HCT116 (cell line): ENCODE results near the gene IL18. TPM values are rescaled to one million over a fixed set of nuclear protein-coding genes. Genes with fewer than 3 reads are reported as not detected.

Source experiments
- ATAC-seq: fragments of 200-7000 bp; cut with Tn5 transposase; 2 replicates; pipeline ENCODE4 v1.9.1; 2020; ENCODE audit warnings: mild to moderate bottlenecking, moderate library complexity
- BruUV-seq: library from RNA; stranded (reverse); fragments of 400-500 nt; replicated peaks from 2 replicates; lab custom pipeline; 2021; lab: Mats Ljungman, UMichigan
- CTCF ChIA-PET: fragments of 300-600 bp; sonication (Branson Sonifier 250); formaldehyde crosslinking; loops from one replicate; lab custom pipeline; 2021; ENCODE audit warnings: antibody characterized with exemption; lab: Charles Lee
- POLR2A ChIA-PET: fragments of 300-600, 350-600 bp; sonication (Branson Sonifier 250); formaldehyde crosslinking; loops from one replicate; lab custom pipeline; 2021; ENCODE audit warnings: antibody characterized with exemption; lab: Charles Lee
- RAD21 ChIA-PET, 2 experiments: fragments of 300-600 bp; sonication (Branson Sonifier 250); formaldehyde crosslinking; loops; one replicate each; lab custom pipeline; 2023; ENCODE audit warnings: low total read pairs in 2 of 2; ENCODE audit not compliant: uncharacterized antibody in 2 of 2, unreplicated experiment in 2 of 2, low non-redundant PET in 1 of 2; lab: Charles Lee
- DNase-seq: peaks from one replicate; pipeline ENCODE4 v3.0.0-alpha.2; 2010; ENCODE audit warnings: low read depth, low spot score
- H2AFZ ChIP-seq: fragments of 200-600 bp; shearing (Covaris generic), sonication (generic); 2 replicates; pipeline ENCODE4 v1.6.1; 2017; ENCODE audit warnings: low read depth, mixed run types, mixed read lengths, antibody characterized with exemption, low read length; ENCODE audit not compliant: poor library complexity, severe bottlenecking
- H3K27ac ChIP-seq: 2 replicates; pipeline ENCODE4 v1.5.1; 2012; ENCODE audit warnings: low read depth, low read length
- H3K27me3 ChIP-seq: fragments of 200-600 bp; sonication (generic); 2 replicates; pipeline ENCODE4 v1.6.1; 2016; ENCODE audit warnings: mixed run types, low read length, mixed read lengths; ENCODE audit not compliant: insufficient read depth
- H3K36me3 ChIP-seq, 2 experiments: fragments of 200-500 bp in 1 of 2; fragments of 200-600 bp in 1 of 2; sonication (Bioruptor generic) in 1 of 2; sonication (generic) in 1 of 2; 2 replicates each; pipeline versions ENCODE4 v1.5.1 to v1.6.1; 2014 to 2016; ENCODE audit warnings: low read length in 2 of 2, inconsistent platforms in 1 of 2, mixed read lengths in 1 of 2, mixed run types in 1 of 2; ENCODE audit not compliant: insufficient read depth in 2 of 2, control insufficient read depth in 1 of 2
- H3K4me1 ChIP-seq, 2 experiments: fragments of 200-600 bp in 1 of 2; sonication (generic) in 1 of 2; 2 replicates each; pipeline versions ENCODE4 v1.5.1 to v1.6.1; 2012 to 2017; ENCODE audit warnings: low read length in 2 of 2, inconsistent platforms in 1 of 2, mild to moderate bottlenecking in 1 of 2, mixed read lengths in 1 of 2, mixed run types in 1 of 2, moderate library complexity in 1 of 2; ENCODE audit not compliant: insufficient read depth in 2 of 2, control insufficient read depth in 1 of 2
- H3K4me2 ChIP-seq: fragments of 200-600 bp; sonication (generic); 2 replicates; pipeline ENCODE4 v1.6.1; 2017; ENCODE audit warnings: mixed run types, low read length, mixed read lengths
- H3K4me3 ChIP-seq, 2 experiments: fragments of 200-600 bp in 1 of 2; sonication (generic) in 1 of 2; replicated peaks in 1 of 2; 2 replicates each; pipeline ENCODE4 v1.5.1; 2011 to 2016; ENCODE audit warnings: low read length in 2 of 2, control low read depth in 1 of 2, low read depth in 1 of 2, mild to moderate bottlenecking in 1 of 2, mixed read lengths in 1 of 2, mixed run types in 1 of 2
- H3K79me2 ChIP-seq: fragments of 200-600 bp; sonication (generic); 2 replicates; pipeline ENCODE4 v1.6.1; 2017; ENCODE audit warnings: mild to moderate bottlenecking, mixed run types, low read length, moderate library complexity, mixed read lengths; ENCODE audit not compliant: insufficient read depth
- H3K9ac ChIP-seq: fragments of 200-600 bp; sonication (generic); 2 replicates; pipeline ENCODE4 v1.6.1; 2016; ENCODE audit warnings: low read length, mixed read lengths
- H3K9me2 ChIP-seq: fragments of 200-600 bp; sonication (generic), shearing (Covaris generic); 2 replicates; pipeline ENCODE4 v1.6.1; 2017; ENCODE audit warnings: mixed run types, mild to moderate bottlenecking, moderate library complexity; ENCODE audit not compliant: insufficient read depth
- H3K9me3 ChIP-seq, 2 experiments: fragments of 200-500 bp in 1 of 2; fragments of 200-600 bp in 1 of 2; sonication (Bioruptor generic) in 1 of 2; sonication (generic) in 1 of 2; 2 replicates each; pipeline ENCODE4 v1.6.1; 2014 to 2017; ENCODE audit warnings: low read length in 2 of 2, mixed read lengths in 2 of 2, inconsistent platforms in 1 of 2, low read depth in 1 of 2, mild to moderate bottlenecking in 1 of 2, mixed run types in 1 of 2, moderate library complexity in 1 of 2; ENCODE audit not compliant: control insufficient read depth in 1 of 2, insufficient read depth in 1 of 2
- H4K20me1 ChIP-seq: fragments of 200-600 bp; sonication (generic), shearing (Covaris generic); 2 replicates; pipeline ENCODE4 v1.6.1; 2017; ENCODE audit warnings: mixed run types, mild to moderate bottlenecking, moderate library complexity; ENCODE audit not compliant: insufficient read depth
- ATF3 ChIP-seq: IDR thresholded peaks from 2 replicates; pipeline ENCODE4 v1.6.1; 2012
- CBX3 ChIP-seq: IDR thresholded peaks from 2 replicates; pipeline ENCODE4 v1.6.1; 2012; ENCODE audit warnings: low read depth
- CEBPB ChIP-seq: IDR thresholded peaks from 2 replicates; pipeline ENCODE4 v1.6.1; 2012; ENCODE audit warnings: low read depth
- CTCF ChIP-seq, 3 experiments: fragments of 200-600 bp in 1 of 3; sonication (generic) in 1 of 3; IDR thresholded peaks in 2 of 3; conservative IDR thresholded peaks in 1 of 3; 2 replicates each; pipeline ENCODE4 v1.5.1; 2012 to 2017; ENCODE audit warnings: low read depth in 2 of 3, low read length in 2 of 3, antibody characterized with exemption in 1 of 3, borderline replicate concordance in 1 of 3, control low read depth in 1 of 3, mild to moderate bottlenecking in 1 of 3, mixed read lengths in 1 of 3, mixed run types in 1 of 3, moderate library complexity in 1 of 3; ENCODE audit not compliant: insufficient read depth in 1 of 3
- EGR1 ChIP-seq: IDR thresholded peaks from 2 replicates; pipeline ENCODE4 v1.6.1; 2012; ENCODE audit warnings: low read depth
- ELF1 ChIP-seq: IDR thresholded peaks from 2 replicates; pipeline ENCODE4 v1.6.1; 2012; ENCODE audit warnings: low read depth, borderline replicate concordance
- EZH2 ChIP-seq: fragments of 200-600 bp; sonication (generic); IDR thresholded peaks from 2 replicates; pipeline ENCODE4 v1.6.1; 2017; ENCODE audit warnings: antibody characterized with exemption, mixed run types
- EZH2phosphoT487 ChIP-seq: fragments of 200-600 bp; IDR thresholded peaks from 2 replicates; pipeline ENCODE4 v1.6.1; 2018; ENCODE audit warnings: antibody characterized with exemption, borderline replicate concordance
- FOSL1 ChIP-seq: IDR thresholded peaks from 2 replicates; pipeline ENCODE4 v1.6.1; 2012; ENCODE audit warnings: low read depth
- JUND ChIP-seq: IDR thresholded peaks from 2 replicates; pipeline ENCODE4 v1.6.1; 2012
- POLR2A ChIP-seq: IDR thresholded peaks from 2 replicates; pipeline ENCODE4 v1.7.0; 2011; ENCODE audit warnings: borderline replicate concordance; ENCODE audit not compliant: insufficient read depth, insufficient read length; ENCODE audit errors: extremely low read depth
- POLR2AphosphoS5 ChIP-seq: IDR thresholded peaks from 2 replicates; pipeline ENCODE4 v1.6.1; 2011; ENCODE audit warnings: mild to moderate bottlenecking, low read depth, low read length, moderate library complexity
- RAD21 ChIP-seq: IDR thresholded peaks from 2 replicates; pipeline ENCODE4 v1.6.1; 2012; ENCODE audit warnings: low read depth, mild to moderate bottlenecking
- REST ChIP-seq: IDR thresholded peaks from 2 replicates; pipeline ENCODE4 v1.6.1; 2012; ENCODE audit warnings: low read depth
- SIN3A ChIP-seq: IDR thresholded peaks from 2 replicates; pipeline ENCODE4 v1.6.1; 2012; ENCODE audit warnings: low read depth
- SP1 ChIP-seq: IDR thresholded peaks from 2 replicates; pipeline ENCODE4 v1.6.1; 2012; ENCODE audit warnings: low read depth
- ZBTB33 ChIP-seq: IDR thresholded peaks from 2 replicates; pipeline ENCODE4 v1.6.1; 2011; ENCODE audit warnings: mild to moderate bottlenecking, low read length, moderate library complexity; ENCODE audit not compliant: insufficient replicate concordance; ENCODE audit errors: extremely low read depth
- ZFX ChIP-seq: fragments of 450-650 bp; IDR thresholded peaks from 2 replicates; pipeline ENCODE4 v1.6.1; 2017
- ZNF274 ChIP-seq: fragments of 200-500 bp; sonication (Bioruptor generic); IDR thresholded peaks from 2 replicates; pipeline ENCODE4 v1.6.1; 2014; ENCODE audit warnings: mild to moderate bottlenecking, low read depth, low read length, inconsistent platforms
- intact Hi-C: fragments of 100-400 bp; cut with micrococcal nuclease; formaldehyde crosslinking; loops from 2 replicates; pipeline ENCODE4 v1.10.0; 2022
- total RNA-seq: library from RNA; stranded (reverse); gene quantifications from one replicate; pipeline ENCODE4 v1.2.1, GENCODE V29; 2021; ENCODE audit not compliant: unreplicated experiment

IL18 gene
- total RNA-seq, 1 experiment from 2014 or later = 112 TPM

- Histone ChIP-seq H4K20me1 (no peaks in the 10 kb centered on the region), H3K4me1 (peaks cover 7 to 33% of the 10 kb centered on the region in 2 experiments; a peak in 3 of 4 replicates), H3K9me3 (no peaks in the 10 kb centered on the region), H3K27ac (no peak within 1 kb of the TSS; the same call in 1 of the 2 replicates), H3K4me3 (peak within 1 kb of the TSS; percentile 29 to 49), H3K9ac (peak within 1 kb of the TSS; percentile 34), H3K9me2 (no peaks in the 10 kb centered on the region), H3K27me3 (no peaks in the 10 kb centered on the region), H3K79me2 (no peaks in the 10 kb centered on the region), H3K4me2 (peak within 1 kb of the TSS; percentile 71), H2AFZ (peak within 1 kb of the TSS; percentile 82), H3K36me3 (no peaks in the 10 kb centered on the region)
- BruUV-seq = no TSS peak
- ATAC-seq (peak; percentile 95), DNase-seq (peak; percentile 52)
- RAD21 ChIA-PET = interaction anchor here (0.5 to 1.4 kb wide), 3 partner anchors 40 to 62 kb away, joined by 3 to 11 read pairs (median 4); no protein-coding TSS in a partner anchor
- intact Hi-C loops = loop anchor here (1.0 to 5.0 kb wide), 3 partner anchors 55 to 243 kb away; no protein-coding TSS in a partner anchor
- CTCF ChIA-PET = interaction anchor here (0.6 to 1.4 kb wide), 5 partner anchors 11 to 62 kb away, joined by 3 to 16 read pairs (median 10); partner anchors contain the start of gene IL18
- POLR2A ChIA-PET = no interaction called here
- no peak for TF ChIP-seq ELF1
- TF ChIP-seq REST = no peak
- TF ChIP-seq FOSL1 = 0 out of 2 replicates have a peak, but pooled peaks have one; percentile 8
- peak; percentile 95 for TF ChIP-seq RAD21
- TF ChIP-seq POLR2AphosphoS5 = no peak
- peak; percentile 45; the same call in 1 of the 2 replicates for TF ChIP-seq CBX3
- TF ChIP-seq EZH2 = no peak
- TF ChIP-seq POLR2A = no peak
- no peak for TF ChIP-seq ZBTB33
- no peak for TF ChIP-seq ATF3
- no peak for TF ChIP-seq EZH2phosphoT487
- TF ChIP-seq EGR1 = no peak
- no peak for TF ChIP-seq ZFX
- peak; percentile 83 to 99 (median 91) for TF ChIP-seq CTCF (IDR thresholded peaks at IDR 0.05 in 2 of 3, conservative IDR thresholded peaks at IDR 0.05 in 1 of 3; ENCODE audit: borderline replicate concordance in 1 of 3, insufficient read depth in 1 of 3, low read depth in 2 of 3, low read length in 2 of 3)
- no peak; the same call in 1 of the 2 replicates for TF ChIP-seq CEBPB
- peak; percentile 43 for TF ChIP-seq SP1
- TF ChIP-seq SIN3A = no peak
- no peak for TF ChIP-seq ZNF274
- no peak for TF ChIP-seq JUND
These were observed 11.1 kb upstream of the IL18 start, which contains the start of gene BCO2 for GRCh38 chr11:112174789-112175598. BCO2 (plus strand) TSS chr11:112175512; CDS start chr11:112175602, 90 bp downstream.
